SK-N-SH treated with all-trans-retinoic acid at 6 μM for 48 hours (cell line): ENCODE results near the gene PGGHG.

Experiments
- ATAC-seq: fragments of 200-7000 bp; cut with Tn5 transposase; 3 replicates; pipeline ENCODE4 v1.9.1; 2020; ENCODE audit warnings: mild to moderate bottlenecking, moderate library complexity
- ARNTL ChIP-seq: fragments of 450-650 bp; formaldehyde crosslinking; IDR thresholded peaks from 2 replicates; pipeline ENCODE4 v1.5.0; 2020; ENCODE audit warnings: low read depth, mild to moderate bottlenecking, moderate library complexity, borderline replicate concordance
- CREB5 ChIP-seq: fragments of 250-450 bp; sonication (Bioruptor Pico); IDR thresholded peaks from 2 replicates; pipeline ENCODE4 v1.5.1; 2020; ENCODE audit warnings: low read depth, mild to moderate bottlenecking, moderate library complexity
- CSDC2 ChIP-seq: fragments of 250-450 bp; sonication (Bioruptor Pico); IDR thresholded peaks from 2 replicates; pipeline ENCODE4 v1.5.0; 2020; ENCODE audit warnings: mild to moderate bottlenecking, moderate library complexity
- CSRNP3 ChIP-seq: fragments of 250-450 bp; sonication (Bioruptor Pico); IDR thresholded peaks from 2 replicates; pipeline ENCODE4 v1.5.1; 2021; ENCODE audit warnings: mild to moderate bottlenecking, moderate library complexity
- ESRRG ChIP-seq: fragments of 250-450 bp; sonication (Bioruptor Pico); IDR thresholded peaks from 2 replicates; pipeline ENCODE4 v1.6.1; 2021; ENCODE audit warnings: mild to moderate bottlenecking
- GLIS3 ChIP-seq: fragments of 250-450 bp; sonication (Bioruptor Pico); IDR thresholded peaks from 2 replicates; pipeline ENCODE4 v1.5.0; 2020; ENCODE audit warnings: mild to moderate bottlenecking, moderate library complexity
- ISL1 ChIP-seq: fragments of 250-450 bp; sonication (Bioruptor Pico); IDR thresholded peaks from 2 replicates; pipeline ENCODE4 v2.1.2; 2022; ENCODE audit warnings: mild to moderate bottlenecking, moderate library complexity
- OSR1 ChIP-seq: fragments of 250-450 bp; sonication (Bioruptor Pico); IDR thresholded peaks from 2 replicates; pipeline ENCODE4 v1.8.0; 2022; ENCODE audit warnings: moderate library complexity, mild to moderate bottlenecking, inconsistent platforms
- PATZ1 ChIP-seq: fragments of 250-450 bp; sonication (Bioruptor Pico); IDR thresholded peaks from 2 replicates; pipeline ENCODE4 v1.8.0; 2020; ENCODE audit warnings: mild to moderate bottlenecking, moderate library complexity, borderline replicate concordance
- POU6F1 ChIP-seq: fragments of 250-450 bp; sonication (Bioruptor Pico); IDR thresholded peaks from 2 replicates; pipeline ENCODE4 v1.8.0; 2021; ENCODE audit warnings: low read depth, mild to moderate bottlenecking, moderate library complexity, borderline replicate concordance
- PPARA ChIP-seq: fragments of 250-450 bp; sonication (Bioruptor Pico); IDR thresholded peaks from 2 replicates; pipeline ENCODE4 v1.5.0; 2020; ENCODE audit warnings: mild to moderate bottlenecking, borderline replicate concordance
- RARB ChIP-seq: fragments of 250-450 bp; sonication (Bioruptor Pico); IDR thresholded peaks from 2 replicates; pipeline ENCODE4 v1.8.0; 2021; ENCODE audit warnings: mild to moderate bottlenecking, moderate library complexity
- SNAI2 ChIP-seq: fragments of 250-450 bp; sonication (Bioruptor Pico); IDR thresholded peaks from 2 replicates; pipeline ENCODE4 v1.5.0; 2020; ENCODE audit warnings: mild to moderate bottlenecking, moderate library complexity
- TCF4 ChIP-seq: fragments of 250-450 bp; sonication (Bioruptor Pico); IDR thresholded peaks from 2 replicates; pipeline ENCODE4 v1.8.0; 2021; ENCODE audit warnings: mild to moderate bottlenecking, moderate library complexity, borderline replicate concordance
- TOX ChIP-seq: fragments of 250-450 bp; sonication (Bioruptor Pico); IDR thresholded peaks from 2 replicates; pipeline ENCODE4 v1.8.0; 2021; ENCODE audit warnings: mild to moderate bottlenecking, moderate library complexity, borderline replicate concordance
- TSHZ2 ChIP-seq: fragments of 250-450 bp; sonication (Bioruptor Pico); IDR thresholded peaks from 2 replicates; pipeline ENCODE4 v1.5.0; 2020; ENCODE audit warnings: mild to moderate bottlenecking, moderate library complexity
- ZC3H10 ChIP-seq: fragments of 250-450 bp; sonication (Bioruptor Pico); IDR thresholded peaks from 2 replicates; pipeline ENCODE4 v1.5.1; 2021; ENCODE audit warnings: mild to moderate bottlenecking, moderate library complexity
- ZFP30 ChIP-seq: fragments of 450-650 bp; formaldehyde crosslinking; IDR thresholded peaks from 2 replicates; pipeline ENCODE4 v1.5.0; 2022; ENCODE audit warnings: mild to moderate bottlenecking, moderate library complexity
- ZNF565 ChIP-seq: fragments of 450-650 bp; formaldehyde crosslinking; conservative IDR thresholded peaks from 2 replicates; pipeline ENCODE4 v1.5.0; 2020; ENCODE audit warnings: low read depth, mild to moderate bottlenecking, moderate library complexity
- ZNF70 ChIP-seq: fragments of 450-650 bp; formaldehyde crosslinking; IDR thresholded peaks from 2 replicates; pipeline ENCODE4 v1.5.0; 2020; ENCODE audit warnings: mild to moderate bottlenecking, moderate library complexity
- ZNF8 ChIP-seq: fragments of 450-650 bp; formaldehyde crosslinking; IDR thresholded peaks from 2 replicates; pipeline ENCODE4 v1.5.0; 2020; ENCODE audit warnings: mild to moderate bottlenecking, moderate library complexity

PGGHG gene

GRCh38 chr11:326842-327580, 38.1 kb downstream of the PGGHG start:
- TF ChIP-seq GLIS3 (CRISPR knock-in tag) (no peak), TCF4 (CRISPR knock-in tag) (no peak), ZNF70 (CRISPR knock-in tag) (no peak), ZC3H10 (CRISPR knock-in tag) (no peak), TOX (CRISPR knock-in tag) (no peak), CSRNP3 (CRISPR knock-in tag) (no peak), PPARA (CRISPR knock-in tag) (no peak), RARB (CRISPR knock-in tag) (no peak), CSDC2 (CRISPR knock-in tag) (no peak), ZNF565 (CRISPR knock-in tag) (no peak), ZFP30 (CRISPR knock-in tag) (no peak), SNAI2 (no peak), ESRRG (CRISPR knock-in tag) (no peak), TSHZ2 (CRISPR knock-in tag) (no peak), POU6F1 (CRISPR knock-in tag) (no peak), PATZ1 (no peak), ARNTL (CRISPR knock-in tag) (no peak), CREB5 (no peak)
- ATAC-seq = peak; percentile 38

GRCh38 chr11:327581-327923, 38.6 kb downstream of the PGGHG start:
- ATAC-seq = no peak
- no peak for TF ChIP-seq TCF4 (CRISPR knock-in tag)
- TF ChIP-seq ZNF8 (CRISPR knock-in tag) = no peak
- no peak for TF ChIP-seq OSR1 (CRISPR knock-in tag)
- TF ChIP-seq ZNF70 (CRISPR knock-in tag) = no peak
- TF ChIP-seq ZFP30 (CRISPR knock-in tag) = no peak
- no peak for TF ChIP-seq CSDC2 (CRISPR knock-in tag)
- no peak for TF ChIP-seq ISL1 (CRISPR knock-in tag)
- TF ChIP-seq RARB (CRISPR knock-in tag) = no peak
- TF ChIP-seq ZC3H10 (CRISPR knock-in tag) = no peak
- no peak for TF ChIP-seq TSHZ2 (CRISPR knock-in tag)
- no peak for TF ChIP-seq PPARA (CRISPR knock-in tag)
- TF ChIP-seq POU6F1 (CRISPR knock-in tag) = no peak
